Sigmoid colon (tissue), 7 donors: Measurements from ENCODE around the gene ELK1. TPM values are rescaled to one million over a fixed set of nuclear protein-coding genes. Genes with fewer than 3 reads are reported as not detected.
A peak's percentile ranks its signal among the peaks of the same experiment; 100 is the strongest.

Source experiments
- DNase-seq: peaks from one replicate; pipeline ENCODE4 v3.0.0-alpha.2; 2019
- H3K27ac ChIP-seq, 4 donors: fragments of 200-600 bp; sonication (generic); one replicate each; pipeline ENCODE4 v1.5.1; 2016 to 2019; ENCODE audit warnings: mild to moderate bottlenecking in 1 of 4
- H3K27me3 ChIP-seq, 3 donors: fragments of 200-600 bp; sonication (generic); one replicate each; pipeline ENCODE4 v1.5.1; 2019; ENCODE audit warnings: mild to moderate bottlenecking in 1 of 3
- H3K36me3 ChIP-seq, 4 donors: fragments of 200-600 bp; sonication (generic); one replicate each; pipeline ENCODE4 v1.5.1; 2016 to 2019
- H3K4me1 ChIP-seq, 4 donors: fragments of 200-600 bp; sonication (generic); one replicate each; pipeline ENCODE4 v1.5.1; 2017 to 2019
- H3K4me3 ChIP-seq, 4 donors: fragments of 200-600 bp; sonication (generic); one replicate each; pipeline ENCODE4 v1.5.1; 2017 to 2019; ENCODE audit warnings: mild to moderate bottlenecking in 2 of 4, moderate library complexity in 1 of 4
- H3K9me3 ChIP-seq, 4 donors: fragments of 200-600 bp in 3 of 4; sonication (generic) in 3 of 4; one replicate each; pipeline versions ENCODE4 v1.5.1 to v1.6.1; 2013 to 2019
- CTCF ChIP-seq, 4 experiments: fragments of 450-650 bp in 3 of 4; fragments of 200-600 bp in 1 of 4; IDR thresholded peaks; one replicate each; pipeline ENCODE4 v1.5.1; 2016 to 2019; ENCODE audit warnings: antibody characterized with exemption in 4 of 4, mild to moderate bottlenecking in 3 of 4, moderate library complexity in 2 of 4
- EP300 ChIP-seq, 4 donors: sonication (generic); formaldehyde crosslinking; IDR thresholded peaks; one replicate each; pipeline ENCODE4 v1.6.1; 2017; ENCODE audit warnings: antibody characterized with exemption in 4 of 4
- POLR2A ChIP-seq, 2 donors: fragments of 450-650 bp; IDR thresholded peaks; one replicate each; pipeline ENCODE4 v1.6.1; 2016; ENCODE audit warnings: antibody characterized with exemption in 2 of 2, mild to moderate bottlenecking in 2 of 2, moderate library complexity in 2 of 2
- POLR2AphosphoS5 ChIP-seq, 4 donors: sonication (generic); formaldehyde crosslinking; IDR thresholded peaks; one replicate each; pipeline ENCODE4 v1.6.1; 2017; ENCODE audit warnings: antibody characterized with exemption in 4 of 4
- WGBS, 2 donors: extraction: QIAGEN DNeasy Blood & Tissue Kit; methylation state at CpG; one replicate each; pipeline ENCODE4 v1.1.7; 2013; 5-methylcytosine and 5-hydroxymethylcytosine counted together
- intact Hi-C: fragments of 100-400 bp; cut with DNase I; formaldehyde crosslinking; loops from one replicate; pipeline ENCODE4 v1.15.1; 2023
- polyA plus RNA-seq, 3 donors: library from polyadenylated mRNA; stranded (reverse); fragments of 200-250 nt; gene quantifications; one replicate each; pipeline ENCODE4 v1.2.3, GENCODE V29; 2013
- total RNA-seq, 4 donors: library from RNA; depleted of rRNA; stranded (reverse); fragments of >200 nt; gene quantifications; one replicate each; pipeline ENCODE4 v1.1.0, GENCODE V29; 2016
- donor health status: healthy with polysubstance abuse.
- donor health status: Bipolar disorder and iron deficiency.
- donor health status: healthy.

Gene ELK1
- total RNA-seq (10 to 100 TPM; 12.1 to 18.8 (median 16.8) TPM), polyA plus RNA-seq (10 to 100 TPM; 16.4 to 22.3 (median 21.6) TPM)

GRCh38 chrX:47650164-47651042 lies at the start of gene ELK1:
ELK1 (minus strand) TSS chrX:47650563; CDS start chrX:47641441, 9,122 bp downstream.
- 1% methylated on average over 65 of the region's 65 CpGs for WGBS, 2 donors
- intact Hi-C loops: loop anchor here (5.0 to 10.0 kb wide), 5 partner anchors 68 to 1394 kb away; partner anchors contain the start of genes TFE3, TIMP1 and USP11
- DNase-seq: peak; percentile 99
- Histone ChIP-seq H3K27ac (peak within 1 kb of the TSS; percentile 86 to 92 (median 88)), H3K27me3 (no peaks in the 10 kb centered on the region), H3K36me3 (no peaks in the 10 kb centered on the region), H3K4me3 (peak within 1 kb of the TSS; percentile 51 to 73 (median 70)), H3K4me1 (peaks cover 0 to 18% (median 12%) of the 10 kb centered on the region in 4 donors), H3K9me3 (no peaks in the 10 kb centered on the region)
- peak; percentile 43 to 50 for TF ChIP-seq POLR2A (IDR thresholded peaks at IDR 0.05)
- TF ChIP-seq POLR2AphosphoS5 (IDR thresholded peaks at IDR 0.05): peak; percentile 59 to 80 (median 65)
- TF ChIP-seq CTCF (IDR thresholded peaks at IDR 0.05): no peak
- no peak for TF ChIP-seq EP300 (IDR thresholded peaks at IDR 0.05)

- TF ChIP-seq POLR2A (IDR thresholded peaks at IDR 0.05): no peak
- TF ChIP-seq EP300 (IDR thresholded peaks at IDR 0.05): no peak
- TF ChIP-seq CTCF (IDR thresholded peaks at IDR 0.05): no peak
- no peak for TF ChIP-seq POLR2AphosphoS5 (IDR thresholded peaks at IDR 0.05)
- no peak overlapping the region for H3K27ac ChIP-seq
- H3K4me1 ChIP-seq: no peaks in the 10 kb centered on the region
- H3K4me3 ChIP-seq: no peak overlapping the region
- no peaks in the 10 kb centered on the region for H3K27me3 ChIP-seq
- no peaks in the 10 kb centered on the region for H3K9me3 ChIP-seq
- no peak for DNase-seq
- WGBS, 2 donors: 16 to 33% methylated on average over 1 of the region's 1 CpG
- H3K36me3 ChIP-seq: no peaks in the 10 kb centered on the region
- intact Hi-C loops: no loop called here
Measured at GRCh38 chrX:47697181-47697580, 46.8 kb upstream of the ELK1 start.

- intact Hi-C loops: no loop called here
Measured at GRCh38 chrX:47690175-47690574, 39.8 kb upstream of the ELK1 start.

GRCh38 chrX:47687263-47687662 lies 36.9 kb upstream of the ELK1 start:
- H3K9me3 ChIP-seq: no peaks in the 10 kb centered on the region
- DNase-seq: no peak
- H3K27ac ChIP-seq: no peak overlapping the region
- intact Hi-C loops: no loop called here
- H3K36me3 ChIP-seq: no peaks in the 10 kb centered on the region
- no peak overlapping the region for H3K4me3 ChIP-seq
- no peaks in the 10 kb centered on the region for H3K4me1 ChIP-seq
- 63 to 79% methylated on average over 6 of the region's 6 CpGs for WGBS, 2 donors
- no peaks in the 10 kb centered on the region for H3K27me3 ChIP-seq
- TF ChIP-seq EP300 (IDR thresholded peaks at IDR 0.05) (no peak), POLR2AphosphoS5 (IDR thresholded peaks at IDR 0.05) (no peak), POLR2A (IDR thresholded peaks at IDR 0.05) (no peak), CTCF (IDR thresholded peaks at IDR 0.05) (no peak)

More at GRCh38 chrX:47690175-47690574, 39.8 kb upstream of the ELK1 start:
- H3K4me1 ChIP-seq: no peaks in the 10 kb centered on the region
- 68 to 73% methylated on average over 2 of the region's 2 CpGs for WGBS, 2 donors
- H3K4me3 ChIP-seq: no peak overlapping the region
- H3K36me3 ChIP-seq: no peaks in the 10 kb centered on the region
- H3K27me3 ChIP-seq: no peaks in the 10 kb centered on the region
- TF ChIP-seq POLR2A (IDR thresholded peaks at IDR 0.05) (no peak), CTCF (IDR thresholded peaks at IDR 0.05) (no peak), POLR2AphosphoS5 (IDR thresholded peaks at IDR 0.05) (no peak), EP300 (IDR thresholded peaks at IDR 0.05) (no peak)
- H3K27ac ChIP-seq: no peak overlapping the region
- H3K9me3 ChIP-seq: no peaks in the 10 kb centered on the region
- no peak for DNase-seq
